CD14-positive monocyte (primary cell): ENCODE results near the gene CTNND2. TPM values are rescaled to one million over a fixed set of nuclear protein-coding genes. Genes with fewer than 3 reads are reported as not detected.

ENCODE experiments used
- DNase-seq, 3 donors: peaks; one replicate each; pipeline ENCODE4 v3.0.0-alpha.2; 2011 to 2022
- H2AFZ ChIP-seq: 2 replicates; pipeline ENCODE4 v1.6.0; 2012; ENCODE audit warnings: mild to moderate bottlenecking, low read depth, low read length, inconsistent platforms; ENCODE audit not compliant: insufficient read depth, poor library complexity, severe bottlenecking
- H3K27ac ChIP-seq, 2 donors: 1 replicate in 1 of 2; 2 replicates in 1 of 2; pipeline ENCODE4 v1.5.1; 2012 to 2013; ENCODE audit warnings: low read length in 2 of 2, control low read depth in 1 of 2, inconsistent platforms in 1 of 2, low read depth in 1 of 2, mild to moderate bottlenecking in 1 of 2
- H3K27me3 ChIP-seq, 2 donors: one replicate each; pipeline versions ENCODE4 v1.6.0 to v1.6.1; 2011 to 2013; ENCODE audit warnings: low read length in 2 of 2; ENCODE audit not compliant: control insufficient read depth in 2 of 2, insufficient read depth in 2 of 2
- H3K36me3 ChIP-seq, 2 donors: replicated peaks in 1 of 2; 1 replicate in 1 of 2; 2 replicates in 1 of 2; pipeline versions ENCODE4 v1.5.1 to v1.6.1; 2012 to 2013; ENCODE audit warnings: low read length in 2 of 2, control low read depth in 1 of 2, inconsistent platforms in 1 of 2, mild to moderate bottlenecking in 1 of 2; ENCODE audit not compliant: insufficient read depth in 2 of 2, control insufficient read depth in 1 of 2
- H3K4me1 ChIP-seq, 2 donors: 1 replicate in 1 of 2; 2 replicates in 1 of 2; pipeline versions ENCODE4 v1.5.1 to v1.6.1; 2012 to 2013; ENCODE audit warnings: low read length in 2 of 2, control low read depth in 1 of 2, inconsistent platforms in 1 of 2, mild to moderate bottlenecking in 1 of 2, moderate library complexity in 1 of 2; ENCODE audit not compliant: insufficient read depth in 2 of 2, control insufficient read depth in 1 of 2
- H3K4me2 ChIP-seq: replicated peaks from 2 replicates; pipeline ENCODE3; 2012; ENCODE audit warnings: low read length, moderate library complexity, mild to moderate bottlenecking; ENCODE audit not compliant: poor library complexity, severe bottlenecking; ENCODE audit errors: extremely low read depth
- H3K4me3 ChIP-seq, 3 experiments: fragments of 200-600 bp in 1 of 3; sonication (generic) in 1 of 3; replicated peaks in 1 of 3; 1 replicate in 2 of 3; 2 replicates in 1 of 3; pipeline ENCODE4 v1.5.1; 2011 to 2013; ENCODE audit warnings: low read length in 3 of 3, mild to moderate bottlenecking in 3 of 3, control low read depth in 2 of 3, low read depth in 2 of 3, inconsistent platforms in 1 of 3, moderate library complexity in 1 of 3
- H3K79me2 ChIP-seq: 2 replicates; pipeline ENCODE4 v1.6.0; 2012; ENCODE audit warnings: mild to moderate bottlenecking, control low read depth, inconsistent platforms, low read length, moderate library complexity; ENCODE audit not compliant: insufficient read depth
- H3K9ac ChIP-seq: 2 replicates; pipeline ENCODE4 v1.6.0; 2017; ENCODE audit warnings: low read length, mild to moderate bottlenecking; ENCODE audit not compliant: insufficient read depth, poor library complexity, severe bottlenecking
- H3K9me3 ChIP-seq, 2 donors: replicated peaks in 1 of 2; 1 replicate in 1 of 2; 2 replicates in 1 of 2; pipeline versions ENCODE4 v1.5.1 to v1.6.1; 2012 to 2013; ENCODE audit warnings: low read length in 2 of 2, control low read depth in 1 of 2; ENCODE audit not compliant: control insufficient read depth in 1 of 2, insufficient read depth in 1 of 2
- H4K20me1 ChIP-seq: 2 replicates; pipeline ENCODE4 v1.6.0; 2012; ENCODE audit warnings: mild to moderate bottlenecking, low read length, control low read depth, moderate library complexity; ENCODE audit not compliant: insufficient read depth
- H3K27ac Mint-ChIP-seq, 7 donors: one replicate each; pipeline ENCODE4 v1.8.0; 2020; ENCODE audit warnings: mild to moderate bottlenecking in 7 of 7, mixed read lengths in 7 of 7, moderate library complexity in 6 of 7, inconsistent platforms in 2 of 7
- H3K27me3 Mint-ChIP-seq, 3 donors: one replicate each; pipeline ENCODE4 v1.8.0; 2021 to 2022; ENCODE audit warnings: low read depth in 3 of 3, mild to moderate bottlenecking in 3 of 3, mixed read lengths in 3 of 3, moderate library complexity in 3 of 3, inconsistent platforms in 1 of 3
- H3K36me3 Mint-ChIP-seq, 2 donors: one replicate each; pipeline ENCODE4 v1.8.0; 2020; ENCODE audit warnings: mixed read lengths in 2 of 2, inconsistent platforms in 1 of 2, mild to moderate bottlenecking in 1 of 2
- H3K4me1 Mint-ChIP-seq: one replicate; pipeline ENCODE4 v1.8.0; 2020; ENCODE audit warnings: mild to moderate bottlenecking, mixed read lengths
- H3K4me3 Mint-ChIP-seq, 2 donors: one replicate each; pipeline ENCODE4 v1.8.0; 2020; ENCODE audit warnings: mild to moderate bottlenecking in 2 of 2, mixed read lengths in 2 of 2, moderate library complexity in 1 of 2
- H3K9me3 Mint-ChIP-seq, 7 donors: one replicate each; pipeline ENCODE4 v1.8.0; 2020 to 2022; ENCODE audit warnings: mixed read lengths in 7 of 7, mild to moderate bottlenecking in 6 of 7, moderate library complexity in 6 of 7, inconsistent platforms in 2 of 7
- WGBS: methylation state at CpG from one replicate; pipeline ENCODE4 v1.1.5; 2013; ENCODE audit warnings: missing lambda C conversion rate; ENCODE audit not compliant: insufficient coverage; 5-methylcytosine and 5-hydroxymethylcytosine counted together
- intact Hi-C, 2 donors: fragments of 100-400 bp; cut with micrococcal nuclease; formaldehyde crosslinking; loops; one replicate each; pipeline versions ENCODE4 v1.15.0 to v1.15.1; 2023
- polyA plus RNA-seq, 3 donors: library from polyadenylated mRNA; depleted of rRNA in 1 of 3; unstranded in 2 of 3; stranded (reverse) in 1 of 3; fragments of 300-500 nt in 2 of 3; fragments of >200 nt in 1 of 3; fragmentation: Illumina TruSeq in 2 of 3; gene quantifications; 1 replicate in 2 of 3; 2 replicates in 1 of 3; pipeline ENCODE4 v1.2.3, GENCODE V29; 2012 to 2021
- TF ChIP-seq, protein P1 (sequence below): fragments of 200-600 bp; IDR thresholded peaks from one replicate; pipeline ENCODE4 v1.8.0; 2022; ENCODE audit warnings: antibody characterized with exemption, mild to moderate bottlenecking

CTNND2 gene
- polyA plus RNA-seq, 3 donors = not detected

DNA sequence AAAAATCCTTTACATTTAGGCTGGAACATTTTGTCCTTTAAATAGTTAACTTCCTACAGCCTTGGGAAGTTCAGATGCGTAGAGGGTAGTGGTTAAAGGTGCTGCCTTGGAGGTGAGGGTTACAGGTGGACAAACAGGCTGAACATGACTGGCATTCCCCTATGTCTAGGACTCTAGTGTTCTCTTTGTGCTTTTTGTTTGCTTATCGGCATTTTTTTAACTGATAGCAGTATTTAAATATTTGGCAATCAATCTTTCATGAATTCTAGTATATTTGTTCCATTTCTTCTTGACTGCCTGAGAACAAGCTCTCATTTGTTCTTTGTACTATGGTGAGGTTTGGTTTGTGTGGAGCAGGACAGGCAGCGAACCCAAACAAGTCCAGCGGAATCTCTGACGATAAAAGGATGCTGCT, 307.6 kb downstream of the CTNND2 start:
- TF ChIP-seq, protein P1, sequence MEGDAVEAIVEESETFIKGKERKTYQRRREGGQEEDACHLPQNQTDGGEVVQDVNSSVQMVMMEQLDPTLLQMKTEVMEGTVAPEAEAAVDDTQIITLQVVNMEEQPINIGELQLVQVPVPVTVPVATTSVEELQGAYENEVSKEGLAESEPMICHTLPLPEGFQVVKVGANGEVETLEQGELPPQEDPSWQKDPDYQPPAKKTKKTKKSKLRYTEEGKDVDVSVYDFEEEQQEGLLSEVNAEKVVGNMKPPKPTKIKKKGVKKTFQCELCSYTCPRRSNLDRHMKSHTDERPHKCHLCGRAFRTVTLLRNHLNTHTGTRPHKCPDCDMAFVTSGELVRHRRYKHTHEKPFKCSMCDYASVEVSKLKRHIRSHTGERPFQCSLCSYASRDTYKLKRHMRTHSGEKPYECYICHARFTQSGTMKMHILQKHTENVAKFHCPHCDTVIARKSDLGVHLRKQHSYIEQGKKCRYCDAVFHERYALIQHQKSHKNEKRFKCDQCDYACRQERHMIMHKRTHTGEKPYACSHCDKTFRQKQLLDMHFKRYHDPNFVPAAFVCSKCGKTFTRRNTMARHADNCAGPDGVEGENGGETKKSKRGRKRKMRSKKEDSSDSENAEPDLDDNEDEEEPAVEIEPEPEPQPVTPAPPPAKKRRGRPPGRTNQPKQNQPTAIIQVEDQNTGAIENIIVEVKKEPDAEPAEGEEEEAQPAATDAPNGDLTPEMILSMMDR = no peak
- H3K27me3 Mint-ChIP-seq = peaks cover 0 to 2% (median 0%) of the 10 kb centered on the region in 3 donors
- Histone ChIP-seq H3K4me3 (no peak overlapping the region), H3K27ac (no peak overlapping the region), H3K9ac (no peak overlapping the region), H4K20me1 (no peaks in the 10 kb centered on the region), H3K27me3 (no peaks in the 10 kb centered on the region), H3K36me3 (no peaks in the 10 kb centered on the region), H2AFZ (no peak overlapping the region), H3K9me3 (no peaks in the 10 kb centered on the region), H3K4me2 (no peak overlapping the region), H3K79me2 (no peaks in the 10 kb centered on the region), H3K4me1 (no peaks in the 10 kb centered on the region)
- H3K9me3 Mint-ChIP-seq = peaks cover 0 to 10% (median 0%) of the 10 kb centered on the region in 7 donors
- intact Hi-C loops = no loop called here
- no peaks in the 10 kb centered on the region for H3K36me3 Mint-ChIP-seq
- no peak overlapping the region for H3K27ac Mint-ChIP-seq
- no peak overlapping the region for H3K4me3 Mint-ChIP-seq
- no peak for DNase-seq
- 94% methylated on average over 3 of the region's 5 CpGs for WGBS
- H3K4me1 Mint-ChIP-seq = no peaks in the 10 kb centered on the region

DNA sequence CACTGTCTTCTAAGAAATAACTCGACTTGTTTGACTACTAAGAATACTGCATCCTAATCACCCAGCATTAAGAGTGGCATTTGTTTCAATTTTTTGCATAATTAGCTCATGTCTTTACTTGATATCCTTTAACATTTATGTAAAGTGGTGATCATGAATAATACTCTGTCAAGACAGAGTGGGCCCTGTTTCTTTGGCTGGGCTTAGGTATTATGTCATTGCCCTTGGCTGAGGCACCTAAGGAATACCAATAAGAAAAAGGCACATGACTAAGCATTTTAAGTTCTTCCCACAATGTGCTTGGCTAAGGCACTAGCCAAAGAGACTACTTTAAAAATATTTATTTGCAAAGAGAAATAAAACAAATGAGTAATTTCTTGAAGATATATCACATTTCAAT, 308.1 kb downstream of the CTNND2 start:
- Histone ChIP-seq H3K79me2 (no peaks in the 10 kb centered on the region), H3K36me3 (no peaks in the 10 kb centered on the region), H3K4me3 (no peak overlapping the region), H3K4me2 (no peak overlapping the region), H3K9me3 (no peaks in the 10 kb centered on the region), H3K4me1 (no peaks in the 10 kb centered on the region), H3K27me3 (no peaks in the 10 kb centered on the region), H2AFZ (no peak overlapping the region), H3K27ac (no peak overlapping the region), H3K9ac (no peak overlapping the region), H4K20me1 (no peaks in the 10 kb centered on the region)
- DNase-seq = no peak
- TF ChIP-seq, protein P1 = no peak
- H3K4me1 Mint-ChIP-seq = no peaks in the 10 kb centered on the region
- no peaks in the 10 kb centered on the region for H3K36me3 Mint-ChIP-seq
- no CpG with 5 or more reads among the region's 1 CpG for WGBS
- peaks cover 0 to 13% (median 0%) of the 10 kb centered on the region in 7 donors for H3K9me3 Mint-ChIP-seq
- peaks cover 0 to 2% (median 0%) of the 10 kb centered on the region in 3 donors for H3K27me3 Mint-ChIP-seq
- H3K27ac Mint-ChIP-seq = no peak overlapping the region
- intact Hi-C loops = no loop called here
- no peak overlapping the region for H3K4me3 Mint-ChIP-seq
